Activated CD8-positive, alpha-beta T cell treated with anti-CD3 and anti-CD28 coated beads, Interleukin-2, amount 10 ng/mL, durations not matched to agents 7 days and 5 days (primary cell): ENCODE measurements around the gene KIAA1549. TPM values are rescaled to one million over a fixed set of nuclear protein-coding genes. Genes with fewer than 3 reads are reported as not detected.

Source experiments
- ATAC-seq: fragments of 150-1000 bp; cut with Tn5 transposase; one replicate; pipeline ENCODE4 v1.10.0; 2021; ENCODE audit warnings: moderate library complexity
- CTCF ChIA-PET: fragments of 350-600 bp; sonication (Branson Sonifier 250); formaldehyde crosslinking; loops from one replicate; lab custom pipeline; 2021; ENCODE audit warnings: antibody characterized with exemption; lab: Charles Lee
- POLR2A ChIA-PET: fragments of 350-600 bp; sonication (Branson Sonifier 250); formaldehyde crosslinking; loops from one replicate; lab custom pipeline; 2021; ENCODE audit warnings: antibody characterized with exemption; lab: Charles Lee
- DNase-seq: peaks from one replicate; pipeline ENCODE4 v3.0.0-alpha.2; 2020
- H3K27ac Mint-ChIP-seq: one replicate; pipeline ENCODE4 v1.8.0; 2021; ENCODE audit warnings: mild to moderate bottlenecking, mixed read lengths
- H3K27me3 Mint-ChIP-seq: one replicate; pipeline ENCODE4 v1.8.0; 2021; ENCODE audit warnings: low read depth, mixed read lengths
- H3K36me3 Mint-ChIP-seq: one replicate; pipeline ENCODE4 v1.8.0; 2021; ENCODE audit warnings: low read depth, mixed read lengths
- H3K4me1 Mint-ChIP-seq: one replicate; pipeline ENCODE4 v1.8.0; 2021; ENCODE audit warnings: low read depth, mixed read lengths
- H3K4me3 Mint-ChIP-seq: one replicate; pipeline ENCODE4 v1.8.0; 2021; ENCODE audit warnings: mild to moderate bottlenecking, mixed read lengths
- H3K9me3 Mint-ChIP-seq: one replicate; pipeline ENCODE4 v1.8.0; 2022; ENCODE audit warnings: mixed read lengths; ENCODE audit not compliant: insufficient read depth
- total RNA-seq, 2 experiments: library from RNA; stranded (reverse); gene quantifications; one replicate each; pipeline ENCODE4 v1.2.3, GENCODE V29; 2021

KIAA1549 gene
- total RNA-seq, 2 experiments from 2014 or later: 1.2 to 1.5 TPM

DNA sequence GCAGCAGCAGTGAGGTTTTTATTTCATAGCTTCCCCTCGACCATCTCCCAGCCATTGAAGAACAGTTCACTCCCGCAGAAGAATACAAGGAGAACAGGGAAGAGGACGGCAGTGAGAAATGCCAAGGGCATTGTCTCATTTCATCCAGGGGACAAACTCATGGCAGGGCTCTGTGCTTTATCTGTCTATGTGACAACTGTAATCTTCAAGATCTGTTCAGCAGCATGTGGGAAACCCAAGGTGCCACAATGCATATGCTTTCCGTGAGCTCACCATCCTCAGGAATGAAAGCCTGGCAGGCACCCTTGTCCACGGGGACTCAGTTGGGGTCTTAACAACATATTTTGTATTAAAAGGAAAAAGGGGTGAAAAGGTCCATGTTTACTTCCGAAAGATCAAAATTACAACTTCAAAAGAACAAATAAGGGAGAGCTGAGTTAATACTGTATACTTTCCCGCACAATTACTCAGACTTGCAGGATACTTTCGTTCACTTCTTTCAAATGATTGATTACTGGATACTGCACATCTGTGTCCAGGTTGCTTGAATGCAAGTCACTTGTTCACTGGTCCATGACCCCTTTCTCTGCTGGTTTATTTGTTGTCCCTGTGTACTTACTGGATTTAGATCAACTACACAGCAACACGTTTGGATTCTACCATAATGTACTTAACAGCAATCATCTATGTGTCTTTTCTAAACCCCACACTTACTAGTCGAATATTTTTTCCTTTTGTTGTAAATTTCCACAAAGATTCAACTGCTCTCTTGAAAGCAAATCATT lies 93.1 kb downstream of the KIAA1549 start:
- no peaks in the 10 kb centered on the region for H3K9me3 Mint-ChIP-seq
- H3K4me3 Mint-ChIP-seq: no peak overlapping the region
- CTCF ChIA-PET: interaction anchor here (1.2 to 4.6 kb wide), 5 partner anchors 13 to 885 kb away, joined by 3 to 154 read pairs (median 56); partner anchors contain the start of gene KIAA1549
- H3K36me3 Mint-ChIP-seq: no peaks in the 10 kb centered on the region
- H3K27ac Mint-ChIP-seq: no peak overlapping the region
- H3K4me1 Mint-ChIP-seq: peaks cover 14% of the 10 kb centered on the region
- no peaks in the 10 kb centered on the region for H3K27me3 Mint-ChIP-seq
- POLR2A ChIA-PET: interaction anchor here (0.6 to 1.8 kb wide), 3 partner anchors 11 to 55 kb away, joined by 3 to 5 read pairs (median 4); no protein-coding TSS in a partner anchor
- no peak for DNase-seq
- no peak for ATAC-seq

GRCh38 chr7:138887085-138887710 lies 94.0 kb downstream of the KIAA1549 start:
- H3K27me3 Mint-ChIP-seq: no peaks in the 10 kb centered on the region
- H3K36me3 Mint-ChIP-seq: no peaks in the 10 kb centered on the region
- no peak overlapping the region for H3K4me3 Mint-ChIP-seq
- POLR2A ChIA-PET: interaction anchor here (0.6 to 1.8 kb wide), 6 partner anchors 11 to 1197 kb away, joined by 3 to 8 read pairs (median 4); no protein-coding TSS in a partner anchor
- H3K9me3 Mint-ChIP-seq: no peaks in the 10 kb centered on the region
- ATAC-seq (no peak), DNase-seq (no peak)
- CTCF ChIA-PET: interaction anchor here (0.6 to 4.6 kb wide), 51 partner anchors 12 to 1231 kb away, joined by 3 to 154 read pairs (median 5); partner anchors contain the start of genes ATP6V0A4, KIAA1549, TMEM213 and UBN2
- no peak overlapping the region for H3K27ac Mint-ChIP-seq
- peaks cover 18% of the 10 kb centered on the region for H3K4me1 Mint-ChIP-seq

DNA sequence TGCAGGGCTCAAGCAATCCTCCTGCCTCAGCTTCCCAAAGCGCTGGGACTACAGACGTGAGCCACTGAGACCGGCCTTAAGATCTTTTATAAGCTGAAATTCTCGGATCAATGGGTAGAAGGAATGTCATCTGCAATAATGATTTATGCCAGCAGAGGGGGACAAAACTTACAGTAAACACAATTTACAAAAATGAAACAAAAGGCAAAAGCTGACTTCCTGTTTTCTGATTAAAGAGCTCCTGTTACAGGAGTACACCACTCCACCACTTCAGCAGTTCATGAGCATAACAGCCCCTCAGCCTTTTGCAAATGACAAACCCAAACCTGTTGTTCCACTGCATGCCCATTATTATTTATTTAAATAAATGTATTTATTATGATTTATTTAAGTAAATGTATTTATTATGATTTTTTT lies 94.7 kb downstream of the KIAA1549 start:
- no peaks in the 10 kb centered on the region for H3K27me3 Mint-ChIP-seq
- H3K36me3 Mint-ChIP-seq: no peaks in the 10 kb centered on the region
- ChIA-PET CTCF (interaction anchor here (0.6 to 4.6 kb wide), 50 partner anchors 11 to 1230 kb away, joined by 3 to 154 read pairs (median 6); partner anchors contain the start of genes ATP6V0A4, KIAA1549, TMEM213 and UBN2), POLR2A (interaction anchor here (0.6 to 1.8 kb wide), 6 partner anchors 12 to 453 kb away, joined by 3 to 8 read pairs (median 4); no protein-coding TSS in a partner anchor)
- peak overlapping the region; percentile 78 for H3K27ac Mint-ChIP-seq
- peaks cover 25% of the 10 kb centered on the region for H3K4me1 Mint-ChIP-seq
- DNase-seq: peak; percentile 75
- ATAC-seq: peak; percentile 80
- no peaks in the 10 kb centered on the region for H3K9me3 Mint-ChIP-seq
- H3K4me3 Mint-ChIP-seq: no peak overlapping the region

DNA sequence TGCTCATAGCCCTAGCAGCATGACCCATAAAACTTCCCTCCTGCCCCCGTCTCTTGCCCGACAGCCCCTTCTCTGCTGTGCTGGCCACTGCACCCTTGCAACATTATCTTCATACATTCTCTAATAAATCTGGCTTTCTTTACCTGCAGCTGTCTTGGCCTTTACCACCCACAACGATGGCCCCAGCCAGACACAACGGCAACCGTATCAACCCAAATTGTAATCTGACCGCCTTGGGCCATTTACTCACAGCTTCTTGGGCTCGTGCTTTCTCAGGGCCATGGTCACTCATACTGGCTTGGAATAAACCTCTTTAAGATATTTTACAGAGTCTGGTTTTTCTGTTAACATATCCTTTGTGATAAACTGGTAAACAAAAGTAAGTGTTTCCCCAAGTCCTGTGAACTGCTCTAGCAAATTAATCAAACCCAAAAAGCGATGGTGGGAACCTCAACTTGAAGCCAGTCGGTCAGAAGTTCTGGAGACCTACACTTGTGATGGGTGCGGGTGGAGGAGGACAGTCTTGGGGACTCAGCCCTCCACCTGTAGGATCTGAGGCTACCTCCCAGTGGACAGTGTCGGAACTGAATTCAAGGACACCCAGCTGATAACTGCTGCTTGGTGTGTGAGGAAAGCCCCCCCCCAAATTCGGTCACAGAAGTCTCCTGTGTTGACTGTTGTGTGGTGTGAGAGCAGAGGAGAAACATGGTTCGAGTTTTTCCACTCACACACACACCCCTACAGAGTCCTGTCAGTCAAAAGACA lies 95.6 kb downstream of the KIAA1549 start:
- no peak overlapping the region for H3K27ac Mint-ChIP-seq
- H3K27me3 Mint-ChIP-seq: no peaks in the 10 kb centered on the region
- H3K36me3 Mint-ChIP-seq: no peaks in the 10 kb centered on the region
- H3K4me3 Mint-ChIP-seq: no peak overlapping the region
- POLR2A ChIA-PET: interaction anchor here (1.4 kb wide), 1 partner anchor 18 kb away, joined by 8 read pairs; no protein-coding TSS in a partner anchor
- CTCF ChIA-PET: interaction anchor here (1.1 to 4.6 kb wide), 33 partner anchors 10 to 1229 kb away, joined by 3 to 154 read pairs (median 7); partner anchors contain the start of genes ATP6V0A4, KIAA1549 and TMEM213
- H3K4me1 Mint-ChIP-seq: peaks cover 27% of the 10 kb centered on the region
- DNase-seq (no peak), ATAC-seq (no peak)
- H3K9me3 Mint-ChIP-seq: no peaks in the 10 kb centered on the region

DNA sequence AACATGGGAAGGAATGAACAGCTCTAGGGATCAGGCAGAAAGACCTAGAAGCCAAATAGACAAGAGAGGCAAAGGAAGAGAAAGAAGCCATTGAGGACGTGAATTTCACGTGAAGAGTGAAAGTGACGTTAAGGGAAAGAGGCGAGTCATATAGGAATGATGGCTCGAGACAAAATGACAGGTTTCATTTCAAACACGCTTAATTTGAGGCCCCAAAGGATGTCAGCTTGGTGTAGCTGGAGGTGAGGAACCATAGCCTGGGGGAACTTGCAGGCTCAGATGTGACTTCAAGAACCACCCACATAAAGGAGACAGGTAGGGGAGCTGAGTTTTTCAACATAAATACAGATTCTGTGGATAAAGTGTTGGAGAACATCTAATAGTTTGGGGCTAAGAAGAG lies 98.9 kb downstream of the KIAA1549 start:
- no peak for ATAC-seq
- Mint-ChIP-seq H3K4me1 (peaks cover 22% of the 10 kb centered on the region), H3K4me3 (no peak overlapping the region), H3K27me3 (no peaks in the 10 kb centered on the region), H3K36me3 (no peaks in the 10 kb centered on the region), H3K9me3 (no peaks in the 10 kb centered on the region), H3K27ac (peak overlapping the region; percentile 13)
- no peak for DNase-seq
- CTCF ChIA-PET: interaction anchor here (0.5 to 1.3 kb wide), 5 partner anchors 21 to 193 kb away, joined by 3 to 6 read pairs (median 3); no protein-coding TSS in a partner anchor
- POLR2A ChIA-PET: no interaction called here

DNA sequence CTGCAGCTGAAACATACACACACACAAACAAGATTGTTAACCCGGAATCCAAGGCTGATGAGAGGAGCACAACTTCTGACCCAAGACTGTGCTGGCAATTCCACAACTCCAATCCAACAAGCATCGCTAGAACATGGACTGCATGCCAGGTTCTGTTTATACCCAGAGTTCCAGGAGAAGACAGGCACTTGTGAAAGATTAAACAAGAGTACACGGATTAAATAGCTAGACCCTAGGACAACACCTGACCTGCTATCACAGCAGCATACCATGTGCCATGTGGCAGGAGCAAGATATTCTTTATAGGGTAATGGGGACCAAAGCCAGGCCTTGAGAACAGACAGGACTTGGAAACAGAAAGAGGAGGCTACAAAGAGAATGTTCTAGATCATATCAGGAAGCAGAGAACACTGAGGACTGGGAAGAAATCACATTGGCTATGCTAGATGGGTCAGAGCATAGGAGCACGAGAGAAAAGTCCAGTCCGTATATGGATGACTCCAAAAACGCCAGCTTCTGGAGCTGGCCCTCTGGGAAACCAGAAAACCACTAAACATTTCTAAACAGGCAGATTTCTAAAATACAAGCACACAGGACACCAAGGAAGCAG lies 99.5 kb downstream of the KIAA1549 start:
- ATAC-seq: no peak
- CTCF ChIA-PET: interaction anchor here (0.5 to 1.3 kb wide), 4 partner anchors 21 to 194 kb away, joined by 3 to 6 read pairs (median 3); no protein-coding TSS in a partner anchor

DNA sequence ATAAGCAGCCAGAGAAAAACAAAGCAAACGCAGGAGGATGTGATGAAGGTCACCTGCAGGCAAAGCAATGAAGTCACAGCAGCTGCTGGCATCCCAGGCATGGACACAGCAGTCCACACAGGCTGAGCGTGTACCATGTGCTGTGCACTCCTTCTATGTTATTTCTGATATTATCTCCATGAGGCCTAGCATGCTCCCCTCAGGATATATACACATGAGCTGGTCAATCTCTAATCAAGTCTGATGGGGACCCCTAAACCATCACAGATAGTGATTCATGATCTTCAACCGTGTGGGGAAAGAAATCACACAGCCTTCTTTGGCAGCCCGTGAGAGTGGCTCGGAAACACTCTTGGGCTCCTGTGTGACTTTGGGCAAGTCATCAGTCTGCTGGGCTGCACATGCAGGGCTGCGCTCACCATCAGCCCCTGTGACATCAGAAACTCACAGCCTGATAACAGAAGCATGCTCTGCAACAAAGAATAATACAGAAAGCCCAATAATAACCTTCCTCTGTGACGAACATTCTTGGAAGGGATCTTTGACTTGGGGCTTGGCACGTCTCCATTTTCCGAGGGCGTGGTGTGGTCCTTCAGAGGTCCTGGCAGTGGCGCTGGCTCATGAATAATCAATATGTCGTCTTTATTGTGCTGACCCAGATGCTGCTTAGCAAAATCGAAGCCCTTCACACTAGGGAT lies 100.2 kb downstream of the KIAA1549 start:
- Mint-ChIP-seq H3K27me3 (no peaks in the 10 kb centered on the region), H3K27ac (no peak overlapping the region), H3K4me1 (peaks cover 23% of the 10 kb centered on the region), H3K36me3 (no peaks in the 10 kb centered on the region), H3K9me3 (no peaks in the 10 kb centered on the region), H3K4me3 (no peak overlapping the region)
- POLR2A ChIA-PET: no interaction called here
- CTCF ChIA-PET: interaction anchor here (0.7 to 1.3 kb wide), 2 partner anchors 33 to 101 kb away, joined by 3 read pairs; no protein-coding TSS in a partner anchor
- DNase-seq: no peak
- ATAC-seq: no peak

More for the DNA sequence above, 99.5 kb downstream of the KIAA1549 start:
- Mint-ChIP-seq H3K36me3 (no peaks in the 10 kb centered on the region), H3K4me3 (no peak overlapping the region), H3K4me1 (peaks cover 22% of the 10 kb centered on the region), H3K9me3 (no peaks in the 10 kb centered on the region), H3K27me3 (no peaks in the 10 kb centered on the region), H3K27ac (no peak overlapping the region)
- POLR2A ChIA-PET: no interaction called here
- DNase-seq: no peak

GRCh38 chr7:138879356-138879755 lies 101.8 kb downstream of the KIAA1549 start:
- Mint-ChIP-seq H3K36me3 (no peaks in the 10 kb centered on the region), H3K4me3 (no peak overlapping the region), H3K4me1 (peaks cover 29% of the 10 kb centered on the region), H3K9me3 (no peaks in the 10 kb centered on the region), H3K27me3 (no peaks in the 10 kb centered on the region), H3K27ac (no peak overlapping the region)
- ATAC-seq (no peak), DNase-seq (no peak)
- POLR2A ChIA-PET: no interaction called here
- CTCF ChIA-PET: interaction anchor here (1.6 kb wide), 1 partner anchor 196 kb away, joined by 3 read pairs; no protein-coding TSS in a partner anchor

- Mint-ChIP-seq H3K27ac (no peak overlapping the region), H3K36me3 (no peaks in the 10 kb centered on the region), H3K4me3 (no peak overlapping the region), H3K4me1 (peaks cover 30% of the 10 kb centered on the region), H3K27me3 (no peaks in the 10 kb centered on the region), H3K9me3 (no peaks in the 10 kb centered on the region)
- no peak for DNase-seq
- ATAC-seq: no peak
- ChIA-PET CTCF (interaction anchor here (1.6 kb wide), 1 partner anchor 196 kb away, joined by 3 read pairs; no protein-coding TSS in a partner anchor), POLR2A (no interaction called here)
Observed at GRCh38 chr7:138878856-138879255, 102.3 kb downstream of the KIAA1549 start.

DNA sequence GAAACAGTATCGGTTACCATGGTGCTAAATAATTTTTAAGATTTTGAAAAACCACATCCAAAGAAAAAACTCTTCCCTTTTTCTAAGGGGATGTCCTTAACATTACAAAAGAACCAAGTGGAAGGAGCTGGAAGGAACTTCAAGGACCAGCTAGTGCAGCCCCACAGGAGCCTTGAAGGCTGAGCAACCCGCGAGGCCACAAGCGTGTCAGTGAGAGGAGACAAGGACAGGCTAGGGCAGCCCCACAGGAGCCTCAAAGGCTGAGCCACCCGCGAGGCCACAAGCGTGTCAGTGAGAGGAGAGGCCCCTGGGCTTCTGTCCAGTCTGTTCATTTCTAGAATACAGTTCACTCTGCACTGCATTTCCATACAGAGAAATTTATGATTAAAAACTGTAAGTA lies 103.1 kb downstream of the KIAA1549 start:
- Mint-ChIP-seq H3K4me3 (no peak overlapping the region), H3K27me3 (no peaks in the 10 kb centered on the region), H3K36me3 (no peaks in the 10 kb centered on the region), H3K27ac (no peak overlapping the region), H3K4me1 (peaks cover 30% of the 10 kb centered on the region), H3K9me3 (no peaks in the 10 kb centered on the region)
- DNase-seq (no peak), ATAC-seq (no peak)
- ChIA-PET CTCF (interaction anchor here (1.0 to 6.2 kb wide), 3 partner anchors 8 to 197 kb away, joined by 3 to 56 read pairs (median 3); no protein-coding TSS in a partner anchor), POLR2A (no interaction called here)
